NCI-H1417 (cell line): ENCODE results near the gene ANKH.
A peak's percentile ranks its signal among the peaks of the same experiment; 100 is the strongest.

Experiments used
- DNase-seq, 3 experiments: peaks; one replicate each; lab custom pipeline; 2025; lab: John Stamatoyannopoulos, UW

ANKH gene

GRCh38 chr5:14664270-14665100 lies 207.1 kb downstream of the ANKH start, which contains the start of gene OTULIN:
TSS of gene OTULIN (plus strand) at chr5:14664718. CDS start at chr5:14664826, 108 bp downstream.
- DNase-seq, result peak; percentile 93 to 97 (median 96)

GRCh38 chr5:14663734-14664269 lies 207.8 kb downstream of the ANKH start:
- peak in 2 of 3 experiments; percentile 53 to 85 for DNase-seq

- DNase-seq, result no peak
Measured at GRCh38 chr5:14662721-14663260, 208.8 kb downstream of the ANKH start.

GRCh38 chr5:14660833-14661232 lies 210.7 kb downstream of the ANKH start:
- DNase-seq, result no peak

GRCh38 chr5:14659821-14660607 lies 211.6 kb downstream of the ANKH start:
- DNase-seq, result no peak

- DNase-seq, result no peak
Measured at GRCh38 chr5:14656898-14657297, 214.7 kb downstream of the ANKH start.

GRCh38 chr5:14655146-14655741 lies 216.3 kb downstream of the ANKH start:
- peak in 1 of 3 experiments; percentile 24 for DNase-seq
